HCT116 (cell line): Measurements from ENCODE around the gene PRAMEF14. TPM values are rescaled to one million over a fixed set of nuclear protein-coding genes. Genes with fewer than 3 reads are reported as not detected.
"Not testable (repeated sequence)": the region's sequence is repeated elsewhere in the genome, so short reads cannot be mapped to it uniquely, and the experiment has no call there.

ENCODE experiments used
- ATAC-seq: fragments of 200-7000 bp; cut with Tn5 transposase; 2 replicates; pipeline ENCODE4 v1.9.1; 2020; ENCODE audit warnings: mild to moderate bottlenecking, moderate library complexity
- BruUV-seq: library from RNA; stranded (reverse); fragments of 400-500 nt; replicated peaks from 2 replicates; lab custom pipeline; 2021; lab: Mats Ljungman, UMichigan
- CTCF ChIA-PET: fragments of 300-600 bp; sonication (Branson Sonifier 250); formaldehyde crosslinking; loops from one replicate; lab custom pipeline; 2021; ENCODE audit warnings: antibody characterized with exemption; lab: Charles Lee
- POLR2A ChIA-PET: fragments of 300-600, 350-600 bp; sonication (Branson Sonifier 250); formaldehyde crosslinking; loops from one replicate; lab custom pipeline; 2021; ENCODE audit warnings: antibody characterized with exemption; lab: Charles Lee
- RAD21 ChIA-PET, 2 experiments: fragments of 300-600 bp; sonication (Branson Sonifier 250); formaldehyde crosslinking; loops; one replicate each; lab custom pipeline; 2023; ENCODE audit warnings: low total read pairs in 2 of 2; ENCODE audit not compliant: uncharacterized antibody in 2 of 2, unreplicated experiment in 2 of 2, low non-redundant PET in 1 of 2; lab: Charles Lee
- DNase-seq: peaks from one replicate; pipeline ENCODE4 v3.0.0-alpha.2; 2010; ENCODE audit warnings: low read depth, low spot score
- H2AFZ ChIP-seq: fragments of 200-600 bp; shearing (Covaris generic), sonication (generic); 2 replicates; pipeline ENCODE4 v1.6.1; 2017; ENCODE audit warnings: low read depth, mixed run types, mixed read lengths, antibody characterized with exemption, low read length; ENCODE audit not compliant: poor library complexity, severe bottlenecking
- H3K27ac ChIP-seq: 2 replicates; pipeline ENCODE4 v1.5.1; 2012; ENCODE audit warnings: low read depth, low read length
- H3K27me3 ChIP-seq: fragments of 200-600 bp; sonication (generic); 2 replicates; pipeline ENCODE4 v1.6.1; 2016; ENCODE audit warnings: mixed run types, low read length, mixed read lengths; ENCODE audit not compliant: insufficient read depth
- H3K36me3 ChIP-seq, 2 experiments: fragments of 200-500 bp in 1 of 2; fragments of 200-600 bp in 1 of 2; sonication (Bioruptor generic) in 1 of 2; sonication (generic) in 1 of 2; 2 replicates each; pipeline versions ENCODE4 v1.5.1 to v1.6.1; 2014 to 2016; ENCODE audit warnings: low read length in 2 of 2, inconsistent platforms in 1 of 2, mixed read lengths in 1 of 2, mixed run types in 1 of 2; ENCODE audit not compliant: insufficient read depth in 2 of 2, control insufficient read depth in 1 of 2
- H3K4me1 ChIP-seq, 2 experiments: fragments of 200-600 bp in 1 of 2; sonication (generic) in 1 of 2; 2 replicates each; pipeline versions ENCODE4 v1.5.1 to v1.6.1; 2012 to 2017; ENCODE audit warnings: low read length in 2 of 2, inconsistent platforms in 1 of 2, mild to moderate bottlenecking in 1 of 2, mixed read lengths in 1 of 2, mixed run types in 1 of 2, moderate library complexity in 1 of 2; ENCODE audit not compliant: insufficient read depth in 2 of 2, control insufficient read depth in 1 of 2
- H3K4me2 ChIP-seq: fragments of 200-600 bp; sonication (generic); 2 replicates; pipeline ENCODE4 v1.6.1; 2017; ENCODE audit warnings: mixed run types, low read length, mixed read lengths
- H3K4me3 ChIP-seq, 2 experiments: fragments of 200-600 bp in 1 of 2; sonication (generic) in 1 of 2; replicated peaks in 1 of 2; 2 replicates each; pipeline ENCODE4 v1.5.1; 2011 to 2016; ENCODE audit warnings: low read length in 2 of 2, control low read depth in 1 of 2, low read depth in 1 of 2, mild to moderate bottlenecking in 1 of 2, mixed read lengths in 1 of 2, mixed run types in 1 of 2
- H3K79me2 ChIP-seq: fragments of 200-600 bp; sonication (generic); 2 replicates; pipeline ENCODE4 v1.6.1; 2017; ENCODE audit warnings: mild to moderate bottlenecking, mixed run types, low read length, moderate library complexity, mixed read lengths; ENCODE audit not compliant: insufficient read depth
- H3K9ac ChIP-seq: fragments of 200-600 bp; sonication (generic); 2 replicates; pipeline ENCODE4 v1.6.1; 2016; ENCODE audit warnings: low read length, mixed read lengths
- H3K9me2 ChIP-seq: fragments of 200-600 bp; sonication (generic), shearing (Covaris generic); 2 replicates; pipeline ENCODE4 v1.6.1; 2017; ENCODE audit warnings: mixed run types, mild to moderate bottlenecking, moderate library complexity; ENCODE audit not compliant: insufficient read depth
- H3K9me3 ChIP-seq, 2 experiments: fragments of 200-500 bp in 1 of 2; fragments of 200-600 bp in 1 of 2; sonication (Bioruptor generic) in 1 of 2; sonication (generic) in 1 of 2; 2 replicates each; pipeline ENCODE4 v1.6.1; 2014 to 2017; ENCODE audit warnings: low read length in 2 of 2, mixed read lengths in 2 of 2, inconsistent platforms in 1 of 2, low read depth in 1 of 2, mild to moderate bottlenecking in 1 of 2, mixed run types in 1 of 2, moderate library complexity in 1 of 2; ENCODE audit not compliant: control insufficient read depth in 1 of 2, insufficient read depth in 1 of 2
- H4K20me1 ChIP-seq: fragments of 200-600 bp; sonication (generic), shearing (Covaris generic); 2 replicates; pipeline ENCODE4 v1.6.1; 2017; ENCODE audit warnings: mixed run types, mild to moderate bottlenecking, moderate library complexity; ENCODE audit not compliant: insufficient read depth
- intact Hi-C: fragments of 100-400 bp; cut with micrococcal nuclease; formaldehyde crosslinking; loops from 2 replicates; pipeline ENCODE4 v1.10.0; 2022
- total RNA-seq: library from RNA; stranded (reverse); gene quantifications from one replicate; pipeline ENCODE4 v1.2.1, GENCODE V29; 2021; ENCODE audit not compliant: unreplicated experiment

Gene PRAMEF14
- total RNA-seq, 1 experiment from 2014 or later, result not detected

GRCh38 chr1:13297216-13297931, 49.6 kb downstream of the PRAMEF14 start:
- POLR2A ChIA-PET, BruUV-seq, H3K4me2 ChIP-seq, H3K9me2 ChIP-seq, H2AFZ ChIP-seq, H3K27ac ChIP-seq, H3K27me3 ChIP-seq, H3K4me1 ChIP-seq, intact Hi-C loops, H4K20me1 ChIP-seq, DNase-seq, H3K79me2 ChIP-seq, H3K9me3 ChIP-seq, RAD21 ChIA-PET, ATAC-seq, H3K4me3 ChIP-seq, H3K9ac ChIP-seq, CTCF ChIA-PET, H3K36me3 ChIP-seq: not testable (repeated sequence)

Other genes with a start within 250 kb of the PRAMEF14 start
- gene HNRNPCL2, start 230.3 kb downstream of the PRAMEF14 start, total RNA-seq, result not detected
- not detected for gene PRAMEF26, start 191.1 kb downstream of the PRAMEF14 start, total RNA-seq
- gene HNRNPCL4, start 181.5 kb downstream of the PRAMEF14 start, total RNA-seq, result not detected
- gene PRAMEF9, start 175.3 kb downstream of the PRAMEF14 start, total RNA-seq, result not detected
- not detected for gene PRAMEF13, start 145.7 kb downstream of the PRAMEF14 start, total RNA-seq
- not detected for gene PRAMEF18, start 121.0 kb downstream of the PRAMEF14 start, total RNA-seq
- not detected for gene PRAMEF5, start 92.9 kb downstream of the PRAMEF14 start, total RNA-seq
- gene PRAMEF8, start 62.0 kb downstream of the PRAMEF14 start, total RNA-seq, result not detected
- not detected for gene PRAMEF33, start 43.6 kb downstream of the PRAMEF14 start, total RNA-seq
- gene PRAMEF15, start 31.6 kb downstream of the PRAMEF14 start, total RNA-seq, result not detected
- gene PRAMEF19, start 24.8 kb upstream of the PRAMEF14 start, total RNA-seq, result not detected
- gene PRAMEF17, start 42.5 kb upstream of the PRAMEF14 start, total RNA-seq, result not detected
- gene PRAMEF20, start 63.3 kb upstream of the PRAMEF14 start, total RNA-seq, result not detected
- gene LRRC38, start 166.9 kb upstream of the PRAMEF14 start, total RNA-seq, result not detected
- gene PDPN, start 236.7 kb upstream of the PRAMEF14 start, total RNA-seq, result not detected